ENCODE measurements around the gene CDS1. TPM values are rescaled to one million over a fixed set of nuclear protein-coding genes. Genes with fewer than 3 reads are reported as not detected.

CDS1 gene
- total and polyA plus RNA-seq, 10 of the 15 experiments (the other 5 are each of a cell fraction or from before 2014, with no cell fraction given) = 0.03 TPM; not detected in 8

GRCh38 chr4:84545093-84545492 lies 37.8 kb upstream of the CDS1 start (continued):
- TF ChIP-seq ZBTB40 (IDR thresholded peaks at IDR 0.05; ENCODE audit: borderline replicate concordance) = no peak

GRCh38 chr4:84547211-84547610 lies 35.7 kb upstream of the CDS1 start:
- ChIA-PET CTCF (no interaction called here), RAD21 (ENCODE audit: unreplicated experiment) (no interaction called here), POLR2A (no interaction called here), SMC1A (ENCODE audit: uncharacterized antibody, unreplicated experiment) (no interaction called here)
- FAIRE-seq = no peak
- H3K27me3 ChIP-seq (replicated peaks in 1 of 2; ENCODE audit: control insufficient read depth in 2 of 2, insufficient read depth in 2 of 2, low read length in 1 of 2) = no peaks in the 10 kb centered on the region
- no peaks in the 10 kb centered on the region for H4K20me1 ChIP-seq (ENCODE audit: control insufficient read depth, insufficient read depth)
- no peaks in the 10 kb centered on the region for H3K4me1 ChIP-seq (ENCODE audit: control insufficient read depth, insufficient read depth, low read length)
- H3K9me3 ChIP-seq (replicated peaks; ENCODE audit: control insufficient read depth, insufficient read depth, low read length) = no peaks in the 10 kb centered on the region
- no peak for ATAC-seq
- DNase-seq (ENCODE audit: low read depth, low spot score) = no peak
- H3K4me2 ChIP-seq (ENCODE audit: control insufficient read depth, insufficient read depth) = no peak overlapping the region
- in situ Hi-C loops (cut with MboI) = no loop called here
- no peaks in the 10 kb centered on the region for H3K79me2 ChIP-seq (ENCODE audit: control insufficient read depth, insufficient read depth, low read length)
- intact Hi-C loops (cut with micrococcal nuclease; ENCODE audit: unreplicated experiment) = no loop called here
- H3K27ac ChIP-seq (ENCODE audit: control insufficient read depth, insufficient read depth) = no peak overlapping the region
- H3K4me3 ChIP-seq = no peak overlapping the region
- BruUV-seq (replicated peaks) = no TSS peak
- no peak overlapping the region for H3K9ac ChIP-seq (ENCODE audit: control insufficient read depth, insufficient read depth, low read length)
- no peak overlapping the region for H2AFZ ChIP-seq (ENCODE audit: control insufficient read depth, low read depth, low read length)
- H3K36me3 ChIP-seq (ENCODE audit: control insufficient read depth in 2 of 2, insufficient read depth in 2 of 2, low read length in 1 of 2) = no peaks in the 10 kb centered on the region
- 0% methylated on average over 3 of the region's 3 CpGs for whole genome bisulfite sequencing (ENCODE audit: insufficient coverage, insufficient replicate concordance, low lambda C conversion rate, missing lambda C conversion rate)
- TF ChIP-seq ZBTB4 (CRISPR knock-in tag; IDR thresholded peaks at IDR 0.05) (no peak), TAF1 (IDR thresholded peaks at IDR 0.05; ENCODE audit: borderline replicate concordance, low read depth, low read length) (no peak), ZZZ3 (IDR thresholded peaks at IDR 0.05; ENCODE audit: control insufficient read depth, insufficient read length, low read depth) (no peak), POLR2AphosphoS5 (IDR thresholded peaks at IDR 0.05; ENCODE audit: low read length) (no peak), MEF2A (IDR thresholded peaks at IDR 0.05; ENCODE audit: insufficient read depth, low read depth, low read length) (no peak), RAD51 (IDR thresholded peaks at IDR 0.05) (no peak), ZNF24 (IDR thresholded peaks at IDR 0.05) (no peak), CBX3 (IDR thresholded peaks at IDR 0.05; ENCODE audit: borderline replicate concordance, low read depth) (no peak), CBX5 (IDR thresholded peaks at IDR 0.05; ENCODE audit: low read depth) (no peak), RFX5 (IDR thresholded peaks at IDR 0.05; ENCODE audit: low read depth, low read length) (no peak), FOXM1 (IDR thresholded peaks at IDR 0.05; ENCODE audit: low read depth, low read length) (no peak), NFXL1 (IDR thresholded peaks at IDR 0.05; ENCODE audit: borderline replicate concordance) (no peak), SP1 (IDR thresholded peaks at IDR 0.05; ENCODE audit: low read depth, low read length) (no peak)
- TF ChIP-seq, protein P1, sequence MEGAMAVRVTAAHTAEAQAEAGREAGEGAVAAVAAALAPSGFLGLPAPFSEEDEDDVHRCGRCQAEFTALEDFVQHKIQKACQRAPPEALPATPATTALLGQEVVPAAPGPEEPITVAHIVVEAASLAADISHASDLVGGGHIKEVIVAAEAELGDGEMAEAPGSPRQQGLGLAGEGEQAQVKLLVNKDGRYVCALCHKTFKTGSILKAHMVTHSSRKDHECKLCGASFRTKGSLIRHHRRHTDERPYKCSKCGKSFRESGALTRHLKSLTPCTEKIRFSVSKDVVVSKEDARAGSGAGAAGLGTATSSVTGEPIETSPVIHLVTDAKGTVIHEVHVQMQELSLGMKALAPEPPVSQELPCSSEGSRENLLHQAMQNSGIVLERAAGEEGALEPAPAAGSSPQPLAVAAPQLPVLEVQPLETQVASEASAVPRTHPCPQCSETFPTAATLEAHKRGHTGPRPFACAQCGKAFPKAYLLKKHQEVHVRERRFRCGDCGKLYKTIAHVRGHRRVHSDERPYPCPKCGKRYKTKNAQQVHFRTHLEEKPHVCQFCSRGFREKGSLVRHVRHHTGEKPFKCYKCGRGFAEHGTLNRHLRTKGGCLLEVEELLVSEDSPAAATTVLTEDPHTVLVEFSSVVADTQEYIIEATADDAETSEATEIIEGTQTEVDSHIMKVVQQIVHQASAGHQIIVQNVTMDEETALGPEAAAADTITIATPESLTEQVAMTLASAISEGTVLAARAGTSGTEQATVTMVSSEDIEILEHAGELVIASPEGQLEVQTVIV (IDR thresholded peaks at IDR 0.05; ENCODE audit: borderline replicate concordance, partially characterized antibody) = no peak
